ENCODE measurements around the gene TSHZ2.
"Not testable (repeated sequence)": the region's sequence is repeated elsewhere in the genome, so short reads cannot be mapped to it uniquely, and the experiment has no call there.

Gene TSHZ2

GRCh38 chr20:53412577-53413185 is 440.5 kb downstream of the TSHZ2 start:
- no peak overlapping the region for H3K27ac ChIP-seq (ENCODE audit: low read depth, low read length, poor library complexity, severe bottlenecking)
- H3K36me3 ChIP-seq (ENCODE audit: insufficient read depth, low read length), result no peaks in the 10 kb centered on the region
- peak overlapping the region; percentile 87; the same call in 1 of the 2 replicates for H2AFZ ChIP-seq (ENCODE audit: low read length)
- no peaks in the 10 kb centered on the region for H4K20me1 ChIP-seq (ENCODE audit: insufficient read depth, low read length)
- H3K27me3 ChIP-seq (ENCODE audit: insufficient read depth, low read length), result no peaks in the 10 kb centered on the region
- H3K79me2 ChIP-seq (ENCODE audit: insufficient read depth, low read length), result no peaks in the 10 kb centered on the region
- H3K9me3 ChIP-seq (ENCODE audit: low read length), result no peaks in the 10 kb centered on the region
- H3K9ac ChIP-seq (ENCODE audit: low read length), result peak overlapping the region; percentile 35; the same call in 1 of the 2 replicates
- H3K4me1 ChIP-seq (ENCODE audit: insufficient read depth, low read length, severe bottlenecking), result peaks cover 10% of the 10 kb centered on the region
- no peaks in the 10 kb centered on the region for H3K9me2 ChIP-seq (ENCODE audit: low read depth, low read length)
- H3K4me2 ChIP-seq (ENCODE audit: low read length), result peak overlapping the region; percentile 68
- TF ChIP-seq CTCF (IDR thresholded peaks at IDR 0.05; ENCODE audit: low read length) (no peak), EZH2 (IDR thresholded peaks at IDR 0.05; ENCODE audit: borderline replicate concordance, low read length) (no peak)
- peak overlapping the region; percentile 45 for H3K4me3 ChIP-seq (ENCODE audit: low read depth, low read length, poor library complexity, severe bottlenecking)
- no peaks in the 10 kb centered on the region for H3F3A ChIP-seq (ENCODE audit: insufficient read depth, low read length)

GRCh38 chr20:53413186-53413631 is 441.1 kb downstream of the TSHZ2 start:
- Histone ChIP-seq H3K9ac (ENCODE audit: low read length) (peak overlapping the region; percentile 35; the same call in 1 of the 2 replicates), H4K20me1 (ENCODE audit: insufficient read depth, low read length) (no peaks in the 10 kb centered on the region), H3K4me1 (ENCODE audit: insufficient read depth, low read length, severe bottlenecking) (peaks cover 10% of the 10 kb centered on the region), H3K36me3 (ENCODE audit: insufficient read depth, low read length) (no peaks in the 10 kb centered on the region), H3K4me3 (ENCODE audit: low read depth, low read length, poor library complexity, severe bottlenecking) (peak overlapping the region; percentile 45), H3K27ac (ENCODE audit: low read depth, low read length, poor library complexity, severe bottlenecking) (no peak overlapping the region), H3K9me3 (ENCODE audit: low read length) (no peaks in the 10 kb centered on the region), H3F3A (ENCODE audit: insufficient read depth, low read length) (no peaks in the 10 kb centered on the region), H3K4me2 (ENCODE audit: low read length) (peak overlapping the region; percentile 68), H3K79me2 (ENCODE audit: insufficient read depth, low read length) (no peaks in the 10 kb centered on the region), H2AFZ (ENCODE audit: low read length) (peak overlapping the region; percentile 87; the same call in 1 of the 2 replicates), H3K9me2 (ENCODE audit: low read depth, low read length) (no peaks in the 10 kb centered on the region), H3K27me3 (ENCODE audit: insufficient read depth, low read length) (no peaks in the 10 kb centered on the region)
- TF ChIP-seq CTCF (IDR thresholded peaks at IDR 0.05; ENCODE audit: low read length) (peak; percentile 84), EZH2 (IDR thresholded peaks at IDR 0.05; ENCODE audit: borderline replicate concordance, low read length) (no peak)

GRCh38 chr20:53413845-53414244 is 441.7 kb downstream of the TSHZ2 start:
- H3F3A ChIP-seq (ENCODE audit: insufficient read depth, low read length); H2AFZ ChIP-seq (ENCODE audit: low read length); H4K20me1 ChIP-seq (ENCODE audit: insufficient read depth, low read length); H3K27me3 ChIP-seq (ENCODE audit: insufficient read depth, low read length); H3K9ac ChIP-seq (ENCODE audit: low read length); H3K9me2 ChIP-seq (ENCODE audit: low read depth, low read length); H3K79me2 ChIP-seq (ENCODE audit: insufficient read depth, low read length); H3K9me3 ChIP-seq (ENCODE audit: low read length); H3K36me3 ChIP-seq (ENCODE audit: insufficient read depth, low read length); H3K4me1 ChIP-seq (ENCODE audit: insufficient read depth, low read length, severe bottlenecking); H3K4me2 ChIP-seq (ENCODE audit: low read length); H3K27ac ChIP-seq (ENCODE audit: low read depth, low read length, poor library complexity, severe bottlenecking); H3K4me3 ChIP-seq (ENCODE audit: low read depth, low read length, poor library complexity, severe bottlenecking): not testable (repeated sequence)

Measured in OCI-LY1 (cell line).